Measurements from ENCODE around the gene DAPP1. TPM values are rescaled to one million over a fixed set of nuclear protein-coding genes. Genes with fewer than 3 reads are reported as not detected.
"Not testable (repeated sequence)": the region's sequence is repeated elsewhere in the genome, so short reads cannot be mapped to it uniquely, and the experiment has no call there.

Gene DAPP1, protein sequence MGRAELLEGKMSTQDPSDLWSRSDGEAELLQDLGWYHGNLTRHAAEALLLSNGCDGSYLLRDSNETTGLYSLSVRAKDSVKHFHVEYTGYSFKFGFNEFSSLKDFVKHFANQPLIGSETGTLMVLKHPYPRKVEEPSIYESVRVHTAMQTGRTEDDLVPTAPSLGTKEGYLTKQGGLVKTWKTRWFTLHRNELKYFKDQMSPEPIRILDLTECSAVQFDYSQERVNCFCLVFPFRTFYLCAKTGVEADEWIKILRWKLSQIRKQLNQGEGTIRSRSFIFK
- total RNA-seq, result 0.09 and 0.25 TPM in 2 replicates
- polyA plus RNA-seq, result 0.41 TPM in 1 of 2 replicates, not detected in the other

DNA sequence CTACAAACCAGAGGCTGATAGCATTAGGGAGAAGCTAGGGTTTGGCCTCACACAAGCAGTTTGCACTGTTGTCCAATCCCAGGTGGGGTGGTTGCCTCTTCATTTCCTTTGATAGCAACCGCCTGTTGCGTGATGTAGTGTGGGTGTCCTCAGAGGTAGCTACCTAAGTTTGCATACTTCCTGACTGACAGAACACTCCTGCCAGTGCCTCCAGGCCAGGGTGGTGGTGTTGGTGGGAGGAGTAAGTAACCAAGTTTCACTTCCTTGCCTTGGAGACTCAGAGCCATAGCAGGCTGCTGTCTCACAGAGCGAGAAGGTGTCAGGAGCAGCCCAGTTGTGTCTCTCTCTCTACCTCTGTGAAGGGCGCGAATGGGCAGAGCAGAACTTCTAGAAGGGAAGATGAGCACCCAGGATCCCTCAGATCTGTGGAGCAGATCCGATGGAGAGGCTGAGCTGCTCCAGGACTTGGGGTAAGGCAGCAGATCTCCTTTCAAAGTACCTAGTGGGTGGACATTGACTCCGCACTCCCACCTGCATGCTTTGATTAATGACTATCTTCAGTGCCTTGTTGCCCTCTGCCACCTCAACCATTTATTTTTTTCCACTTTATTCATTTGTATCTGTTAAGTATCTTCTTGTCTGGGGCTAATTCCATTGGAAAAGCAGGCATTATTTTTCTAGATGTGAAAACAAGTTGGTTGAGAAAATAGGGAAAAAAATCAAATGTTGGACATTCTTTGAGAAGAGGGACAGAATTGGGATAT lies at the start of gene DAPP1:
TSS of gene DAPP1 (plus strand) at position 283 of the 764 bp plus-strand sequence. CDS start at position 370, 87 bp downstream.
- H3K9me3 ChIP-seq (ENCODE audit: low read depth), result no peaks in the 10 kb centered on the region
- DNase-seq (ENCODE audit: low read depth in 1 of 2, low spot score in 1 of 2), result no peak
- no peak within 1 kb of the TSS for H3K27ac ChIP-seq
- no peaks in the 10 kb centered on the region for H3K36me3 ChIP-seq
- no peaks in the 10 kb centered on the region for H3K27me3 ChIP-seq
- H3K4me3 ChIP-seq, result no peak within 1 kb of the TSS
- H3K4me1 ChIP-seq (ENCODE audit: low read depth), result no peaks in the 10 kb centered on the region
- TF ChIP-seq, protein P1, sequence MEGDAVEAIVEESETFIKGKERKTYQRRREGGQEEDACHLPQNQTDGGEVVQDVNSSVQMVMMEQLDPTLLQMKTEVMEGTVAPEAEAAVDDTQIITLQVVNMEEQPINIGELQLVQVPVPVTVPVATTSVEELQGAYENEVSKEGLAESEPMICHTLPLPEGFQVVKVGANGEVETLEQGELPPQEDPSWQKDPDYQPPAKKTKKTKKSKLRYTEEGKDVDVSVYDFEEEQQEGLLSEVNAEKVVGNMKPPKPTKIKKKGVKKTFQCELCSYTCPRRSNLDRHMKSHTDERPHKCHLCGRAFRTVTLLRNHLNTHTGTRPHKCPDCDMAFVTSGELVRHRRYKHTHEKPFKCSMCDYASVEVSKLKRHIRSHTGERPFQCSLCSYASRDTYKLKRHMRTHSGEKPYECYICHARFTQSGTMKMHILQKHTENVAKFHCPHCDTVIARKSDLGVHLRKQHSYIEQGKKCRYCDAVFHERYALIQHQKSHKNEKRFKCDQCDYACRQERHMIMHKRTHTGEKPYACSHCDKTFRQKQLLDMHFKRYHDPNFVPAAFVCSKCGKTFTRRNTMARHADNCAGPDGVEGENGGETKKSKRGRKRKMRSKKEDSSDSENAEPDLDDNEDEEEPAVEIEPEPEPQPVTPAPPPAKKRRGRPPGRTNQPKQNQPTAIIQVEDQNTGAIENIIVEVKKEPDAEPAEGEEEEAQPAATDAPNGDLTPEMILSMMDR (IDR thresholded peaks at IDR 0.05; ENCODE audit: low read depth, low read length), result no peak

DNA sequence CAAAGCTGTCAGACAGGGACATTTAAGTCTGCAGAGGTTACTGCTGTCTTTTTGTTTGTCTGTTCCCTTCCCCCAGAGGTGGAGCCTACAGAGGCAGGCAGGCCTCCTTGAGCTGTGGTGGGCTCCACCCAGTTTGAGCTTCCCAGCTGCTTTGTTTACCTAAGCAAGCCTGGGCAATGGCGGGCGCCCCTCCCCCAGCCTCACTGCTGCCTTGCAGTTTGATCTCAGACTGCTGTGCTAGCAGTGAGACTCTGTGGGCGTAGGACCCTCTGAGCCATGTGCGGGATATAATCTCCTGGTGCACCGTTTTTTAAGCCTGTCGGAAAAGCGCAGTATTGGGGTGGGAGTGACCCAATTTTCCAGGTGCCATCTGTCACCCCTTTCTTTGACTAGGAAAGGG lies 45.8 kb upstream of the DAPP1 start:
- not testable (repeated sequence) for DNase-seq (ENCODE audit: low read depth in 1 of 2, low spot score in 1 of 2); H3K4me1 ChIP-seq (ENCODE audit: low read depth); H3K36me3 ChIP-seq; H3K9me3 ChIP-seq (ENCODE audit: low read depth); H3K27ac ChIP-seq; H3K27me3 ChIP-seq; H3K4me3 ChIP-seq

DNA sequence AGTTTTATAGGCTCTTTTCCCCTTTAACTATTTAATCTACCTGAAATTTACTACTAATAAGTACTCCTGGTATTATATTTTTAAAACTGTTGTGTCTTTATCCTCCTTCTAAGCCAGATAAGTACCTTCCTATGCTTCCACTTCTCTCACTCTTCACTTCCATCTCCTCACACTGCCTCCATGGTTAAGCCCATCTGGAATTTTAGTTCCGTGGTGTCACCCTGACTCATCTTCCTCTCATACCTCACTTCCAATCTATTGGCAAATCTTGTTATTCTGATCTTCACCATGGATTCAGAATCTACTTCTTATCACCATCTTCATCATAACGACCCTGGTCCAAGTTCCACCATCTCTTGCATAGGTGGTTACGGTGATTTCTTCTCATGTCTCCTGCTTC lies 32.7 kb upstream of the DAPP1 start:
- TF ChIP-seq, protein P1 (IDR thresholded peaks at IDR 0.05; ENCODE audit: low read depth, low read length), result no peak
- H3K9me3 ChIP-seq (ENCODE audit: low read depth), result no peaks in the 10 kb centered on the region
- no peaks in the 10 kb centered on the region for H3K4me1 ChIP-seq (ENCODE audit: low read depth)
- DNase-seq (ENCODE audit: low read depth in 1 of 2, low spot score in 1 of 2), result no peak
- no peak overlapping the region for H3K27ac ChIP-seq
- H3K27me3 ChIP-seq, result no peaks in the 10 kb centered on the region
- no peak overlapping the region for H3K4me3 ChIP-seq
- H3K36me3 ChIP-seq, result no peaks in the 10 kb centered on the region

DNA sequence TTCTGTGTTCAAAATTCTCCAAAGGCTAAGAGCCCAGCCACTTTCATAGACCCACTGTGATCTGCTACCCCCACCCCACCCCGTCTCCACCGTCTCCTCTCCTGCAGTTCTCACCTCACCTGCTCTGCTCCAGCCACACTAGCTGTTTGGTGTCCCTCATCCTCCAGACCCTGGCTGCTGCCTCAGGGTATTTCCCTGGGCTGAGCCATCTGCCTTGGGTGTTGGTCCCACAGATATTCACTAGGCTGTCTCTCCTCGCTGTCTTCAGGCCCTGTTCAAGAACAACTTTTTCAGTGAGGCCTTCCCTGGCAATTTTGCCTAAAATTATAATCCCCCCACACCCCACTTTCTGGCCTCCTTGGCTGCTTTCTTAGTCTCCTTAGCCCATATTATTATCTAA lies 31.8 kb upstream of the DAPP1 start:
- Histone ChIP-seq H3K27me3 (no peaks in the 10 kb centered on the region), H3K4me3 (no peak overlapping the region), H3K36me3 (no peaks in the 10 kb centered on the region), H3K4me1 (ENCODE audit: low read depth) (no peaks in the 10 kb centered on the region), H3K27ac (no peak overlapping the region), H3K9me3 (ENCODE audit: low read depth) (no peaks in the 10 kb centered on the region)
- TF ChIP-seq, protein P1 (IDR thresholded peaks at IDR 0.05; ENCODE audit: low read depth, low read length), result no peak
- DNase-seq (ENCODE audit: low read depth in 1 of 2, low spot score in 1 of 2), result no peak

DNA sequence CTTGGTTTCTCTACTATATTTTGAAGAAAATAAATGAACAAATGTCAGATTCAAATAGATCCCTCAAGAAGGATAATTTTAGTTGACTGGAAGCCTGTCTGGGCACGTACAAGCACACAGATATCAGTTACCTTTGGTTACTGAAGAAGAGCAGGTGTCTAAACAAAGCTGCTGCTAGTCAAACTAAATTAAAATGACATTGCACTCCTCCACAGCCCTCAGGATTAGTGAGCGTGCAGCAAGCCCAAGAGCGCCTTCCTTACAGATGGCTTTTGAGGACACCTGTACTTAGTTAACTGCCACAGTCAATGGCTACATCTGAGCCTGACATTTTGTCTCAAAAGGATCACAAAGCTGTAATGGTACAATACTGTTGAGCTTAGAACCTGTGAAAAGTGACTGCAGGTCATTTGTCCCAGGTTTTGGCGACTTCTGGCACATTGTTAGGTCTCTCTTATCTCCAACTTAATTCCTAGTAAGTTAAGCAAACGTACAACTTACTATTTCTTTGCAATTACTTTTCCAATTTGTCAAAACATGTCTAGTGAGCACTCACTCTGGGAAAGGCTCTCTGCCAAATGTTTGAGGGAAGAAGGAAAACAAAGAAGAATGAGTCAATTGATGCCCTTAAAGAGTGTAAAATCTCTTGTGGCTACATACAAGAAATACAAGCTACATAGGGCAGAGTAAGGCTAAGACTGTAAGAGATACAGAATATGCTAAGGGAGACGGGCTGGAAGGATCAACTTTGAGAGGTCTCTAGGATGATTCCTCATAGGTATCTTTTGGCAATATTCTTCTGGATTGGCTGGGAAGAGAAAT lies 25.6 kb upstream of the DAPP1 start:
- Histone ChIP-seq H3K36me3 (no peaks in the 10 kb centered on the region), H3K4me3 (no peak overlapping the region), H3K27me3 (no peaks in the 10 kb centered on the region), H3K27ac (no peak overlapping the region), H3K4me1 (ENCODE audit: low read depth) (no peaks in the 10 kb centered on the region), H3K9me3 (ENCODE audit: low read depth) (no peaks in the 10 kb centered on the region)
- TF ChIP-seq, protein P1 (IDR thresholded peaks at IDR 0.05; ENCODE audit: low read depth, low read length), result no peak
- no peak for DNase-seq (ENCODE audit: low read depth in 1 of 2, low spot score in 1 of 2)
